Measurements from ENCODE around the gene JMJD1C.
"Not testable (repeated sequence)": the region's sequence is repeated elsewhere in the genome, so short reads cannot be mapped to it uniquely, and the experiment has no call there.

JMJD1C gene

DNA sequence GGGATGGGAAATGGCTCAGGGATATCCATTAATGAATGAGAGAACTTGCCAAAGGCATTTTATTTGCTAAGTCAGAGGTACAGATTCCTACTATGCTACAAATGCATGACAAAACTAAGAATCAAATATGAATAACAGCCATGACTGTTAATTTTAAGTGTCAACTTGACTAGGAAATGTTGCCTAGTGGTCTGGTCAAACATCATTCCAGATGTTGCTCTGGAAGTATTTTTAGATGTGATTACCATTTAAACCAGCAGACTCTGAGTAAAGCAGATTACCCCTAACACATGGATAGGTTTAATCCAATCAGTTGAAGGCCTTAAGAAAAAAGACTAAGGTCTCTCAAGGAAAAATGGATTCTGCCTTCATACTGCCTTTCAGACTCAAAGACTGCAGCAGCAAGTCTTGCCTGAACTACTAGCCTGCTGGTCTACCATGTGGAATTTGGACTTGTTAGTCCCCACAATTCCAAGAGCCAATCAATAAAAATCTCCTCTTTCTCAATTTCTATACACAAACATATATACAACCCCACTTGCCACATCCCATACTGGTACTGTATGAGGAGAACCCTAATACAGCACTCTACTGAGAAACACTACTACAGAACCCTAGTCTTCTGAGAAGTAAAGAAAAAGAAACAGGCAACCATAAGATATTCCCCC, 213.5 kb downstream of the JMJD1C start:
- no peak for DNase-seq

DNA sequence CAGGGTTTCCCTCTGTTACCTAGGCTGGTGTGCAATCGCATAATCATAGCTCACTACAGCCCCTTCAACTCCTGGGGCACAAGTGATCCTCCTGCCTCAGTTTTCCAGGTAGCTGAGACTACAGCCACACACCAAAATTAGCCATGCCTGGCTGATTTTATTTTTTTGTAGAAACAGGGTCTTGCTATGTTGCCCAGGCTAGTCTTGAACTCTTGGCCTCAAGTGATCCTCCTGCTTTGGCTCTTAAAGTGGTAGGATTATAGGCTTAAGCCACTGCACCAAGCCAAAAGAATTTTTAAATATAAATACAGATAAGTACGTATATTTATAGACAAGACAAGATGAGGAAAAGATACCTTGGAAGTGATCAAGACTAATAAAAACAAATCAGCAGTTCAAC, 215.7 kb downstream of the JMJD1C start:
- DNase-seq = no peak

DNA sequence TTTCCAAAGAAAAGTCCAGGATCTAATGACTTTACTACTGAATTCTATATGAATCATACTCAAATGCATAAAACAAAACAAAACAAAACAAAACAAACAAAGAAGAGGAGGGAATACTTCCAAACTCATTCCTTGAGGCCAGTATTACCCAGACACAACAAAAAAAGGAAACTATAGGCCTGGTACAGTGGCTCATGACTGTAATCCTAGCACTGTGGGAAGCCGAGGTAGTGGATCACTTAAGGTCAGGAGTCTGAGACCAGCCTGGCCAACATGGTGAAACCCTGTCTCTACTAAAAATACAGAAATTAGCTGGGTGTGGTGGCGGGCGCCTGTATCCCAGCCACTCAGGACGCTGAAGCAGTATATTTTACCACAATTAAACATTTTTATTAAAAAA, 218.0 kb downstream of the JMJD1C start:
- no peak for DNase-seq

DNA sequence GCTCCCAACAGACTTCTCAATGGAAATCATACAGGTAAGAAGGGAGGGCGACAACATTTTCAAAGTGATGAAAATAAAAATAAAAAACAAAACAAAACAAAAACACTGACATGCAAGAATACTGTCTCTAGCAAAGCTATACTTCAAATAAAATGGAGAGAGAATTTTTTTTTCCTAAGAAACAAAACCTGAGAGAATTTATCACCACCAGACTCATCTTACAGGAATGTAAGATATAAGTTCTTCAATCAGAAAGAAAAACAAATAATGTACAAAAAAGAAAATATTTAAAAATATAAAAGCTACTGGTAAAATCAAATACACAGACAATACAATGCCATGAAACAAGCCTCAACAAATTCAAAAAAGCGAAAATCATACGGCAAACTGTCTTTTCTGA, 219.4 kb downstream of the JMJD1C start:
- DNase-seq = no peak

DNA sequence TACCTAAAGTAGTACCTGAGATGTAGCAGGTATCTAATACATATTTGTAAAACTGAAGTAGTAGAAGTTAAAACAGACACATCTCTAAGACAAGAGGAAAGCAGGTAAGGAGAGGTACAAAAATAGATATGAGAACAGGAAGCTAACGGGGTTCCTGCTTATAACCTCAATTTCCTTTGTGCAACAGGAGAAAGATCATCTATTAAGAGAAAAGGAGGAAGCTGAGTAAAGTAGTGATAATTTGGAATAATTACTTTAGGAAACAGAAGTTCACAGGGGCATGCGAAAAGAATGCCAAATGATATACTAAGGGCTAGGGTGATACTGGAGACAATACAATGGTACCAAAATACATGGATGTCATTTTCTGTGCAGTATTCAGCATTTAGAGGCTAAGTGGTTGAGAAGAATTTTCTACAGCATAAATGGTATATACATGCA, 223.9 kb downstream of the JMJD1C start:
- DNase-seq = no peak

DNA sequence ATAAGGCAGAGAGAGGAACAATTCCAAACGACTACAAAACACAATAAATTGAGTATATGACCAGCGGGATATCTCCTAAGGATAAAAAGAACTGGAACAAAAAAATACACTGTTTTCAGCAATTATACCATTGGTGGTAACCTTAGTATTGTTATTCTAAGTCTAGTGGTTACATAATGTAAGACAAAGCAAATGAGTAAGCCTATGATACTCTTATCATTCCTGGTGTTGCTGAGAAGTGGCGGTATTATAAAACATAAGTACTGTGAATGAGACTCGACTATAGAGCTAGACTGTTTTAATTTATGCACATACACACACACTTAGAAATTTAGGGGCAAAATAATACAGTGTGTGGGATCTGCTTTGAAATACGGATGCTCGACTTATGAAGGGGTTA, 225.0 kb downstream of the JMJD1C start:
- DNase-seq = no peak

DNA sequence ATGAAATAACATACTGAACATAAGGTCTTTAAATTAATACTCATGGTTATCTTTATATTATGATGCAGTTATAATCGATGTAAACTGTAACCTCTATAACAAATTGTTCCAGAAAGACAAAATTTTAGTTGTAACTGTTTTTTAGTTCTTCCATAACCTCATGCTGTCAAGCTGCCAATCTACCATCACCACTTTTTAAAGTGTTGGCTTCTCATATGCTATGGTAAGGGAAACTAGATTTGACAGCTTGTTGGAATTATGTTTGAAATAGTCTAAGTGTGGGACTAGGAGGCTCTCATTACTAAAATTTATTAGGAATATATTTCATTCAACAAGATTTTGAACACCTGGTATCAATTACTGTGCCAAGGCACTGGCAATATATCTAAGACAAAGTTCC, 227.3 kb downstream of the JMJD1C start:
- DNase-seq = no peak

DNA sequence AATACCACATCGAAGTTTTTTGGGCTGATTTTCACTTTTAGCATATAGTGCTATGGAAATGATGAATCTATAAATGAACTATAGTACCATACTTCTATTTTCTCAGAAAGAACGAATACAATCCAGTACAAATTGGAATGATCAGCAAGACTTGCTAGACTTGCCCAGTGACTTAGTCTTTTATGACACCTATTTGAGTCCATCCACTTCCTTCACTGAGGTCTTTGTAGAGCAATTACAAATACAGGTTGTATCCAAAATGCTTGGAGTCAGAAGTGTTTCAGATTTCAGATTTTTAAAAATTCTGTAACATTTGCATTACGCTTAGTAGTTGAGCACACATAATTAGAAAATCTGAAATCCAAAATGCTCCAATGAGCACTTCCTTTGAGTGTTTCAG, 228.4 kb downstream of the JMJD1C start:
- DNase-seq = no peak

DNA sequence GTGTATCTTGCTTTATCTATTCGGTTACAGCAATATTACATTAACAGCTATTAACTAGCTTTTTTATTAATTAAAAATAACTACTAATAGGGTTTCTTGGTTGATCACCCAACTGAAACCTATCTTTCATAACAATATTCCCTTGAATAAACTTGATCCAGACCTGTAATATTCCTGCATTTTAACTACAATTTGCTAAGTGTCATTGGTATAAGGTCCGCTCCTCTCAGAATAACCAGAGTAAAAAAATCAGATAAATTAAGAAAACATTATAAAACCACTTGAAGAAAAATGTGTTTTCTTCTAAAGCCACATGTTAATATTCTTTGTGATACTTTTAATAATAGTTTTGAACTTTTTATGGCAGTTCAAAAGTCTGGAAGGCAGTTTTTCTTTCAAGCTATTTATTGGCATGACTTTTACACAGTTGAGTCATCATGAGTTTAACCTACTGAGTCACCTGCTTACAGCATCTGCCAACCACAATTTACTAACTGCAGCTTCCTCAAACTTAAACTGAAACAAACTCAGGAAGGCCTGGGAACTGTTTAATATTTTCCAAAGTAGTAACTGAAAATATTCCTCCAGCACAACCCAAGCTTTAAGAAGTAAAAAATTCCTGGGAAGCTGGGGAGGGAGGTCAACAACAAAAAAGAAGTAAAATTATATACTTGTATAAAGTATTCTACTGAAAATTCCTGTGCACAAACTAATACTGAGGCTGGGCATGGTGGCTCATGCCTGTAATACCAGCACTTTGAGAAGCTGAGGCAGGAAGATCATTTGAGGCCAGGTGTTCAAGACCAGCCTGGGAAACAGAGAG, 229.5 kb downstream of the JMJD1C start:
- no peak for DNase-seq

DNA sequence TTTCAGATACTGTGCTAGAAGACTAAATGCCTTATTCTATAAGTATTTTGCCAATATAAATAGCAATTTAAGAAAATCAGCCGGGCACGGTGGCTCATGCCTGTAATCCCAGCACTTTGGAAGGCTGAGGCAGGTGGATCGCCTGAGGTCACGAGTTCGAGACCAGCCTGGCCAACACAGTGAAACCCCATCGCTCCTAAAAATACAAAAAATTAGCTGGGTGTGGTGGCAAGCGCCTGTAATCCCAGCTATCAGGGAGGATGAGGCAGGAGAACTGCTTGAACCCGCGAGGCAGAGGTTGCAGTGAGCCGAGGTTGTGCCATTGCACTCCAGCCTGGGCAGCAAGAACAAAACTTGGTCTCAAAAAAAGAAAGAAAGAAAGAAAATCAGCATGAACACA, 230.6 kb downstream of the JMJD1C start:
- DNase-seq = not testable (repeated sequence)

DNA sequence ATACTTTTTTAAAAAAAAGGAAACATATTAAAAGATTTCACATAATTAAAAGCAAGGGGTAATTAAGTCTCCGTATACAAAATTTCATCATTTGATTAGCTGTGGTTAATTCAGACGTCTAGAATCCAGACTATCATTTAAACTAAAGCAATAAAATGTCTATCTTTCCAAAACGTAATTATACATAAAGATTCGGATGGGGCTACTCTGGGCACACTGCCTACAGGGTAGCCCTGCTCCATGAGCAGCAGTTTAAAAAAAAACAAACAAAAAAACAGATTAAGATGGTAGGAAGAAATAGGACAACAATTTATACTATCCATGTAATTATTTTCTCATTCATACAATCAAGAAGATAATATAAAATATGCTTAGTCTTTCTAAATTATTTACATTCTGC, 236.6 kb downstream of the JMJD1C start:
- no peak for DNase-seq

DNA sequence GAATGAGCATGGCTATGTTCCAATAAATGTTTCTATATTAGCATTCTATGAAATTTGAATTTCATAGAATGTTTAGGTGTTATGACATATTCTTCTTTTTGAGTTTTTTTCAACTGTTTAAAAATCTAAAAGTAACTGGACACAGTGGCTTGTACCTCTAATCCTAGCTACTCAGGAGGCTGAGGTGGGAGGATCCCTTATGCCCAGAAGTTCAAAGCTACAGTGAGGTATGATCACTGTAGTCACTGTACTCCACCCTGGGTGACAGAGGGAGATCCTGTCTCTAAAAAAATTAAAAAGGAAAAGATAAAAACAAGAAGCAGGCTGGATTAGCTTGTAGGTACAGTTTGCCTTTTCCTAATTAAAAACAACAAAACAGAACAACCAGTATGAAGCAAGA, 237.5 kb downstream of the JMJD1C start:
- no peak for DNase-seq

DNA sequence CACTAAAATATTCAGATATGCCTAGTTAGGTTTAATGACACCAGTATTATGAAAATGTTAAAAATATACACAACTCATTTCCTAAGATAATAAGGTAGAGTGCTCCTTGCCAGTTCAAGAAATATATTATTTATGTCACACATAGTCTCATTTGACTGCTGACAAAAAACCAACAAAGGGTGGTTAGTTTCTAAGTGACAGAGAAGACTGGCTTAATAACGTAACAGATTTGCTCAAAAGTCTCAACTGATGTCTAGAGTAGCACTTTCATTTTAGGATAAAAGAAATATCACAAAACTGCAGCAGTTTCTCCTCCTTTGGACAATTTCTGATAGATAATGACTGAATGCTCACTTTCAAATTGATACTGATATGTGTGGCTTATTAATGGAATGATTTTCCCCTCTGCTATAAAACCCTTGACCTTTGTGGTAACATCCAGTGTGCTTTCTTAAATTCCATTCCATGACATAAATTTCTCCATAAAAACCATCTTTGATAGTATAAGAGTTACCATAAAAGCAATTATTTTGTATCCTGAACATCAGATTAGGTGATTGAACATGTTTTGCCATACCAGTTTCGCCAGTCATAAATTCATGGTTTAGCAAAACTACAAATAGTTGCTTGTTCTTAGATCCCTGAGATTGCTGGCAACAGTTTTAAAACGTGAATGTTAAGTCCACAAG, 238.4 kb downstream of the JMJD1C start:
- DNase-seq = no peak

DNA sequence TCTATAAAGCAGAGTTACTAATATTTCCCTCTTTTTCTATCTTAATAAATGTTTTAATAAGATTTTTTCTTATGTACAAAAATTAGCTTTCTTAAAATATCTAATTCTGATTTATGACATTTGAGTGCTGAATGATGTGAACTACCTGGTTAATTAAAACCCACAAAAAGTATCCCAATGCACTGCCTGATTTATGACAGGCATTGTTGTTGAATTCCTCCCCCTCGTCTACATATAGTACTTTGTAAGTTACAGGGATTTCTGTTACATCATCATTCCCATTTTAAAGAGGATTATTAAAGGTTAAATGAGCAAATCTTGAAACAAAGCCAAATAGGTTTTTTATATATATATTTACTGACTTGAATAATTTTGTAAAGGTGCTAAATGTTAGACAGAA, 241.5 kb downstream of the JMJD1C start:
- DNase-seq = no peak

DNA sequence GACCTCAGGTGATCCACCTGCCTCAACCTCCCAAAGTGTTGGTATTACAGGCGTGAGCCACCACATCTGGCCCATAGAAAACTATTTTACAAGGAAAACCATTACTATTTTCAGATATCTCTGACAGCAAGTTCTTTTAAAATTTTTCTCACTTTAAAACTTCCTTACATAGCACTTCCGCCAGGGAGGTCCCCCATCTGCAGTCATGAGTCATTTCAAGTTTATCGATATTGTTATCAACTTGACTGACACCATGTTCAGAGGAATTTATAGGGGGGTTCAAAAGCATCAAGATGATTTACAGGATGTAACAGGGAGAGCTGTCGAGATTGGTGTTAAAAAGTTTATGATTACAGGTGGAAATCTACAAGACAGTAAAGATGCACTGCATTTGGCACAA, 243.8 kb downstream of the JMJD1C start:
- no peak for DNase-seq

DNA sequence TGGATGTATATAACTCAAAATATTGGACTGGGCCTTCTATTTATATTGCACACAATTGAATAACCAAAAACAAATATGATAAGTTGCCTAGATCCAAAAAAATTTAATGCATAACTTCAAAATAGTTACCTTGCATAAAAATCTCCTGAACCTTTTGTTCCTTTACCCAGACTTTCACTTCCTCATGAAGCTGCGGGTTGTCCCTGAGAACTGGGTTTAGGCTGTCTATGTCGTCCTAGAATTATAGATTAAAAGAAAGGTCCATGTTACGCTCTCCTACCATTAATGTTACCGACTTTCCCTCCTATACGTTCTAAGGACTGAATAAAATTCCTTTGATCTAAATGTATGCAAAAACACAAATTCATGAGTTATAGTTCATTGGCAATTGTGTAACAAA, 246.0 kb downstream of the JMJD1C start:
- DNase-seq = no peak

DNA sequence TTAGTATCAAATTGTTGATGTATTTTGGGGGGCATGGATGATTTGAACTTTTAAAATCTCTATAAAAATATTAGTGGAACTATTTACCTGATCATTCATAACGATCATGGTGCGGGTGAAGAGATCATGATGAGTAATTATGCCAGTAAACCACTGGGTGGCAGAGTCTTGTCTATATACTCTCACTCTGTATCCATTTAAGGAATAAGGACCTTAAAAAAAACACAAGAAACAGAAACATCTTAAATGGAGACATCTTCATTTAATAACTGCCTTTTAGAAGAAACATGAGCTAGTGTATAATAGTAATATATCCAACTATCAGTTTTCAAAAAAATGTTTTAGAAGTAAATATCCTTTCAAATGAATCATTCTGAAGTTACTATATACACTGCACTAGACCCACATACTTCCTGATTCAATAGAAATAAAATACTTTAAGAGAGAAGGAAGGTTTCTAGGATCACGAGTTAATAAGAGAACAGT, 248.6 kb downstream of the JMJD1C start:
- DNase-seq = no peak

DNA sequence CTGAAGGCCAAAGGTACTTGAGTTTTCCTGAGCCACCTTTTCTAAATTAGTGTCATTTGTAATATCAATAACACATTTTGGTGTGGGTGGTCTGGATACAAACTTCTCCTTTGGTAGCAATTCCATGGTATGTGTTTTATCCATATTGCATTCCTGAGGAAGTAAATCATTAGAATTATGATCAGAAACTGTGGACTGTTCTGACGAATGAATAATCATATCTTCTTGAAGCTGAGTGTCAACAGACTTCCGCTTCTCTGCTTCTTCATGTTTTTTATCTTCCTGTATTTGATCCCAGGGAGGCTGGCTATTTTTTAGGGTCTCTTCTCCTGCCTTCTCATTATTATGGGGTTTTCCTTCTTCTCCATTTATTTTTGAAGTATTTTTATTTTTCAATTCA, 251.2 kb downstream of the JMJD1C start:
- no peak for DNase-seq

DNA sequence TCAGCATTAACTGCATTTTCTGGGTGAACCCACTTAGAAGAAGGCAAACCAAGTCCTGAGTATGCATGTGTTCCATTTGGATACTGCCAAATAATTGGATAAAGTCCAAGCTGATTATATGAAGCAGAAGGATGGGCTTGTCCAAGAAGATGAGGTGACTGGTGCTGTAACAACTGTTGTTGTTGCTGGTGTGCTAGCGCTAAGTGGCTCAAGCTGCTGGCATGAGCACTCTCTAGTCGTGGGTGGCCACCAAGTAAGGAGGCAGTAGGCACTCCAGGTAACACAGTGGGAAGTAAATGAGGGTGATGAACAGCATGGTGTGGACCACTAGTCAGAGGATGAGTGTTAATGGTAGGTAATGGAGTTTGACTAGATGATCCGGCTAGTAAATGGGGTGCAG, 252.3 kb downstream of the JMJD1C start:
- DNase-seq = no peak

DNA sequence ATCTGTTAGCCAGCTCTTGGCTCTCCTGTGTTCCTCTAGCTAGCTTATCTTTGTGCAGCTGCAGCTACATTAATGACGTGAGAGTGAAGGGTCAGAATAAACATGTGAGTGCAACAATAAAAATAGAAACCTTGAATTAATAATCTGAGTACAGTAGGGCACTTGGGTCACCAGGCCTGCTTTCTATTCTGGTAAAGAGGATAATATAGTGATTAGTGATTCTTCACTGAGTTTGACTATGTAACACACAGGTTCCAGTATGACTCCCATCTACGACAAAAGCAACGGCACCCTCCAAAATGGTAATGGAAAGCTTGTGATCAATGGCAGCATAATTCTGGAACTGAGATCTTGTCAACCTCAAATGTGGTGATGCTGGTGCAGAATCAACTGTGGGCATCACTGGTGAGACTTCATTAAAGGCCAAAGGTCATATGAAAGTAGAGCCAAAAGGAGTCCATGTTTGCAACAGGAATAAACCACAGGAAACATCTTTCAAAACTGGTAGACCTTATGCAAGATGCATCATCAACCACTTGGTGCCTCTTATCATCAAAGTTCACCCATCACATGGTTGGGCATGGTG, 255.1 kb downstream of the JMJD1C start:
- no peak for DNase-seq

DNA sequence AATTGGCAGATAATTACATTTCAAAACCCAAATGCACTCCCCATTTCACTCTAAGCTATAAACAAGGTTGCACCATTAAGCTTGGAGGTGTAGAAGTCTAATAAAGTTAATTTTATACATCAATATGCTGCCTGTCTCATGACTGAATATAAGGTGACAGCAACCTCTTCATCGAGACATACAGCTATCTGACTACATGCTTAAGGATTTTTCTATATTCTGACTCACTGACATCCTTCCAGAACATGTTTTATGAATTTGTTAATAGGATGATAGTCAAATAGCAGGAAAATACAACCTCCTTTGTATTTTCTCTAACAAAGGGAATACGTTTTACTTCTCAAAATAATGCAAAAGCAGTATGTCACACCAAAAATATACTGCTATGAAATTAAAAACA, 256.1 kb downstream of the JMJD1C start:
- no peak for DNase-seq

DNA sequence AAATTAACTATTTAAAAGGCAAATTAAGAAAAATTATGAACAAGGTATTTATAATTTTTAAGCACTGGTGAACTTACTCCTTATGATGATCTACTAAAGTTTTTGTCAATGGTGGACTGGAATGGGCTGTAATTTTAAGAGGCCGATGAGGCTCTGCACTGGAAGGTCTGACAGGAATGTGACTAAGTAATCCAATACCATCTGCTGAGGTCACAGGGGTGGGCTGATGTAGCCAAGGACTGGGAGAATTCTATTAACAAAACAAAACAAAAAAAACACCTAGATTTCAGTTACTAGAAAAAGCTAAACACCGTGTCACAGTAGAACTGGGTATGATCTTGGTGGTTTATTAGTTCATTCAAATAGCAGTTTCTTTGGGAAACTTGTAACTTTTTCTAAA, 256.8 kb downstream of the JMJD1C start:
- DNase-seq = no peak

DNA sequence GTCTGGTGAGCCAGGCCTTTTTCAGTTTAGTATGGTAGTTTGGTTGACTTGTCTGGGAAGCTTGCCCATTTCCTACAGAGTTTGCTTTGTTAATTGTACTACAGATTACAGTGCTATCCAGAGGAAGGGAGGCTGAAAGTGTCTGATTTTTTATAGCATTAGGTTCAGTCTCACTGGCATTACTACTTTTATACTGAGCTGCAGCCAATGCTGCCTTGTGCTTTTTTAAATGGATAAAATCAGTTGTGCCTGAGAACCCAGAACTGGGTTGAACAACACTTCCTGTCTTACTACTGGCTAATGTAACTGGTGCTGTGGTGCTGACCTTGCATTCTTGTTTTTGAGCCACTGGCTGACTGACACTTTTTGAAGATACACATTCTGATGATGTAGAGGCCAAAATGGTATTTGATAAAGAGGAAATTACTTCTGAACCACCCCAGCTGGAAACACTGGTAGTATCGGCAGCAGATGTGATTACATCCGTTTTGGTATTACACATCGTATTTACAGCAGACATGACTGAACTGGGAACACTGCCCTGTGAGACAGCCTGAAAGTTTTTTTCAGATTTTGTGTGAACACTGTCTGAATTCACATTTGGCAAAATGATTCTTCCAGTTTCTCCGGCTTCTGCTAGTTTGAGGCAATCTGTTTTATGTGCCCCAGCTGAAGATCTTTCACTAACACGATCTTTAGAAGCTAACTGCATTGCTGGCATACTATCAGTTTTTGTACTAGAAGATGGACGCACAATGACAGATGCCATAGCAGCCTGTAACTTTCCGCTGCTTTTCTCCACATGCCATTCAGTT, 258.6 kb downstream of the JMJD1C start:
- no peak for DNase-seq

Measured in activated T-cell treated with anti-CD3 and anti-CD28 coated beads, Interleukin-2, amount 50 U/mL, for 1 hour (primary cell).